ENCODE results near the gene ZDHHC17. TPM values are rescaled to one million over a fixed set of nuclear protein-coding genes. Genes with fewer than 3 reads are reported as not detected.
A peak's percentile ranks its signal among the peaks of the same experiment; 100 is the strongest.

ZDHHC17 gene, protein sequence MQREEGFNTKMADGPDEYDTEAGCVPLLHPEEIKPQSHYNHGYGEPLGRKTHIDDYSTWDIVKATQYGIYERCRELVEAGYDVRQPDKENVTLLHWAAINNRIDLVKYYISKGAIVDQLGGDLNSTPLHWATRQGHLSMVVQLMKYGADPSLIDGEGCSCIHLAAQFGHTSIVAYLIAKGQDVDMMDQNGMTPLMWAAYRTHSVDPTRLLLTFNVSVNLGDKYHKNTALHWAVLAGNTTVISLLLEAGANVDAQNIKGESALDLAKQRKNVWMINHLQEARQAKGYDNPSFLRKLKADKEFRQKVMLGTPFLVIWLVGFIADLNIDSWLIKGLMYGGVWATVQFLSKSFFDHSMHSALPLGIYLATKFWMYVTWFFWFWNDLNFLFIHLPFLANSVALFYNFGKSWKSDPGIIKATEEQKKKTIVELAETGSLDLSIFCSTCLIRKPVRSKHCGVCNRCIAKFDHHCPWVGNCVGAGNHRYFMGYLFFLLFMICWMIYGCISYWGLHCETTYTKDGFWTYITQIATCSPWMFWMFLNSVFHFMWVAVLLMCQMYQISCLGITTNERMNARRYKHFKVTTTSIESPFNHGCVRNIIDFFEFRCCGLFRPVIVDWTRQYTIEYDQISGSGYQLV
- total RNA-seq, result 39.8 and 48.6 TPM in 2 replicates
- 11.7 and 16.5 TPM in 2 replicates for polyA plus RNA-seq

DNA sequence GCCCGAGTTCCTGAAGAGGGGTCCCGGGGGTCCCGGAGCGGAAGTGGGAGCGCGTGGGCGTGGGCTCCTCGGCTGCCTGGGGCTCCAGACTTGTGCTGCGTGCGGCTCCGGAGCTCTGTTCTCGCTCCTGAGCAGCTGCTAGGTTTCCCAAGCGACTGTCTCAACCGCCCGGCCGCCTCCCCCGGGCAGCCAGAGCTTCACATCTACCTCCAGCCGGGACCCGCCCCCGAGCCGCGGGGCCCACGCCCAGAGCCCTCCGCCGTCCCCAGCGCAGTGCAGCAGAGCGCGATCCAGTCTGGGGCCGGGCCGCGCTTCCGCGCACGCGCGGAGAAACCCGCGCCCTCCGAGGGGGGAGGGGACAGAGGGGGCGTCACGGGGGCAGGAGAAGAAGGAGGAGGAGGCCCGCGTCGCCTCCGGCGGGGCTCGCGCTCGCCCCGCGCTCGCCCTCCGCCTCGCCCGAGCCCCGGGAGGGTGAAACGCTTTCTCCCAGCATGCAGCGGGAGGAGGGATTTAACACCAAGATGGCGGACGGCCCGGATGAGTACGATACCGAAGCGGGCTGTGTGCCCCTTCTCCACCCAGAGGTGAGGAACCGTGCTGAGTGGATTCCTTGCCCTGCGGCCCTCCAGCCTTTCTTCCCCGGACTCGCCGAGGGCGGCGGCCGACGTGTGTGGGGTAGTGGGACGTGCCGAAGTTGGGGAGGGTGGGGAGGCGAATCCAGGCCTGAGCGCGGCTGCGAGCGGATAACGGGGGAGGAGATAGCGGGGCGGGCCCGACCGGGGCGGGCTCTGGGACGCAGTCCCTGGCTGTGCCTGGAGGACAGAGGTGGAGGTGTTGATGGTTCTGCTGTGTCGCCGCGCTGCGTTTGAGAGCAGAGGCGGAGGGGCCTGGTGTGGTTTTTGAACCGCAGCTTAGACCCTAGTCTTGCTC is at the start of gene ZDHHC17:
ZDHHC17 (plus strand) TSS at position 370 of the 930 bp plus-strand sequence; CDS start at position 492, 122 bp downstream.
- Histone ChIP-seq H3K27me3 (no peaks in the 10 kb centered on the region), H3K4me3 (peak within 1 kb of the TSS; percentile 90), H3K4me1 (ENCODE audit: insufficient read depth) (peaks cover 8% of the 10 kb centered on the region), H4K20me1 (ENCODE audit: insufficient read depth, poor library complexity, severe bottlenecking) (peaks cover 28% of the 10 kb centered on the region), H2AFZ (peak within 1 kb of the TSS; percentile 72), H3K9me2 (replicated peaks; ENCODE audit: insufficient read depth) (no peaks in the 10 kb centered on the region), H3K79me2 (peaks cover 46% of the 10 kb centered on the region), H3K4me2 (peak within 1 kb of the TSS; percentile 82), H3K36me3 (replicated peaks; ENCODE audit: insufficient read depth, low read depth) (no peaks in the 10 kb centered on the region), H3K27ac (peak within 1 kb of the TSS; percentile 98), H3K9me3 (ENCODE audit: low read depth) (no peaks in the 10 kb centered on the region)
- DNase-seq (ENCODE audit: low spot score), result peak; percentile 97
- WGBS (ENCODE audit: low lambda C conversion rate, missing lambda C conversion rate), result under 1% methylated on average over 41 of the region's 93 CpGs
- TF ChIP-seq EZH2 (IDR thresholded peaks at IDR 0.05; ENCODE audit: borderline replicate concordance) (no peak), EZH2phosphoT487 (IDR thresholded peaks at IDR 0.05; ENCODE audit: low read depth, severe bottlenecking, unreplicated experiment) (no peak)
- TF ChIP-seq, protein P1, sequence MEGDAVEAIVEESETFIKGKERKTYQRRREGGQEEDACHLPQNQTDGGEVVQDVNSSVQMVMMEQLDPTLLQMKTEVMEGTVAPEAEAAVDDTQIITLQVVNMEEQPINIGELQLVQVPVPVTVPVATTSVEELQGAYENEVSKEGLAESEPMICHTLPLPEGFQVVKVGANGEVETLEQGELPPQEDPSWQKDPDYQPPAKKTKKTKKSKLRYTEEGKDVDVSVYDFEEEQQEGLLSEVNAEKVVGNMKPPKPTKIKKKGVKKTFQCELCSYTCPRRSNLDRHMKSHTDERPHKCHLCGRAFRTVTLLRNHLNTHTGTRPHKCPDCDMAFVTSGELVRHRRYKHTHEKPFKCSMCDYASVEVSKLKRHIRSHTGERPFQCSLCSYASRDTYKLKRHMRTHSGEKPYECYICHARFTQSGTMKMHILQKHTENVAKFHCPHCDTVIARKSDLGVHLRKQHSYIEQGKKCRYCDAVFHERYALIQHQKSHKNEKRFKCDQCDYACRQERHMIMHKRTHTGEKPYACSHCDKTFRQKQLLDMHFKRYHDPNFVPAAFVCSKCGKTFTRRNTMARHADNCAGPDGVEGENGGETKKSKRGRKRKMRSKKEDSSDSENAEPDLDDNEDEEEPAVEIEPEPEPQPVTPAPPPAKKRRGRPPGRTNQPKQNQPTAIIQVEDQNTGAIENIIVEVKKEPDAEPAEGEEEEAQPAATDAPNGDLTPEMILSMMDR (IDR thresholded peaks at IDR 0.05; ENCODE audit: poor library complexity), result no peak

- no peaks in the 10 kb centered on the region for H4K20me1 ChIP-seq (ENCODE audit: insufficient read depth, poor library complexity, severe bottlenecking)
- 87% methylated on average over 1 of the region's 1 CpG for WGBS (ENCODE audit: low lambda C conversion rate, missing lambda C conversion rate)
- no peaks in the 10 kb centered on the region for H3K79me2 ChIP-seq
- no peaks in the 10 kb centered on the region for H3K9me3 ChIP-seq (ENCODE audit: low read depth)
- H3K27me3 ChIP-seq, result no peaks in the 10 kb centered on the region
- TF ChIP-seq EZH2phosphoT487 (IDR thresholded peaks at IDR 0.05; ENCODE audit: low read depth, severe bottlenecking, unreplicated experiment) (no peak), EZH2 (IDR thresholded peaks at IDR 0.05; ENCODE audit: borderline replicate concordance) (no peak)
- TF ChIP-seq, protein P1 (IDR thresholded peaks at IDR 0.05; ENCODE audit: poor library complexity), result no peak
- H3K4me3 ChIP-seq, result no peak overlapping the region
- H3K27ac ChIP-seq, result no peak overlapping the region
- no peak overlapping the region for H3K4me2 ChIP-seq
- no peak for DNase-seq (ENCODE audit: low spot score)
- H3K4me1 ChIP-seq (ENCODE audit: insufficient read depth), result peaks cover 14% of the 10 kb centered on the region
- H3K36me3 ChIP-seq (replicated peaks; ENCODE audit: insufficient read depth, low read depth), result no peaks in the 10 kb centered on the region
- no peak overlapping the region for H2AFZ ChIP-seq
- no peaks in the 10 kb centered on the region for H3K9me2 ChIP-seq (replicated peaks; ENCODE audit: insufficient read depth)
These were observed 49.5 kb upstream of the ZDHHC17 start for GRCh38 chr12:76714415-76714814.

DNA sequence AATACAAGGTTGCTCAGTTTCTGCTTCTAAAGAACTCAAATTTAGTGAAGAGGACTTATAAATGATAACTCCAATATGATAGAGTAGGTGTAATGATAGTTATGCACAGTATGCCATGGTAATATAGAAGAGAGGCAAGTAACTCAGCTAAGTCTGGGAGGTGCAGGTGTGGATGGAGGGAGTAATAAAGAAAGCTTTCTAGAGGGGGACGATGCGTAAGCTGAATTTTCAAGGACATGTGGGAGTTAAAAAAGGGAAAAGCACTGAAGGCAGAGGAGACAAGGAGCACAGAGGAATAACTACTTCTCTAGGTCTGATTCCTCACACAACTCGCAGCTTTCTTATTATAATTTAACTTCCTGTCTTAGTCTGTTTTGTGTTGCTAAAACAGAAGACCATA is 49.1 kb upstream of the ZDHHC17 start:
- H2AFZ ChIP-seq, result no peak overlapping the region
- H3K36me3 ChIP-seq (replicated peaks; ENCODE audit: insufficient read depth, low read depth), result no peaks in the 10 kb centered on the region
- 89% methylated on average over 3 of the region's 3 CpGs for WGBS (ENCODE audit: low lambda C conversion rate, missing lambda C conversion rate)
- H3K4me2 ChIP-seq, result no peak overlapping the region
- no peak for DNase-seq (ENCODE audit: low spot score)
- H4K20me1 ChIP-seq (ENCODE audit: insufficient read depth, poor library complexity, severe bottlenecking), result no peaks in the 10 kb centered on the region
- H3K27me3 ChIP-seq, result no peaks in the 10 kb centered on the region
- H3K9me3 ChIP-seq (ENCODE audit: low read depth), result no peaks in the 10 kb centered on the region
- no peaks in the 10 kb centered on the region for H3K9me2 ChIP-seq (replicated peaks; ENCODE audit: insufficient read depth)
- H3K4me3 ChIP-seq, result no peak overlapping the region
- no peaks in the 10 kb centered on the region for H3K79me2 ChIP-seq
- H3K4me1 ChIP-seq (ENCODE audit: insufficient read depth), result peaks cover 17% of the 10 kb centered on the region
- TF ChIP-seq EZH2 (IDR thresholded peaks at IDR 0.05; ENCODE audit: borderline replicate concordance) (no peak), EZH2phosphoT487 (IDR thresholded peaks at IDR 0.05; ENCODE audit: low read depth, severe bottlenecking, unreplicated experiment) (no peak)
- TF ChIP-seq, protein P1 (IDR thresholded peaks at IDR 0.05; ENCODE audit: poor library complexity), result no peak
- H3K27ac ChIP-seq, result no peak overlapping the region

Measured in hepatocyte (in vitro differentiated cells).